Left colon (tissue), 2 donors: ENCODE results near the gene IQGAP3. TPM values are rescaled to one million over a fixed set of nuclear protein-coding genes. Genes with fewer than 3 reads are reported as not detected.

ENCODE experiments used
- ATAC-seq: fragments of 200-7000 bp; cut with Tn5 transposase; one replicate; pipeline ENCODE4 v1.9.1; 2020; ENCODE audit warnings: mild to moderate bottlenecking, moderate library complexity
- DNase-seq, 2 donors: peaks; one replicate each; pipeline ENCODE4 v3.0.0-alpha.2; 2020
- intact Hi-C, 2 donors: fragments of 100-400 bp; cut with DNase I in 1 of 2; cut with micrococcal nuclease in 1 of 2; formaldehyde crosslinking; loops; one replicate each; pipeline versions ENCODE4 v1.11.2 to v1.14.0; 2022; cut with DNase I, micrococcal nuclease
- total RNA-seq, 2 donors: library from RNA; stranded (reverse); fragmentation: NEBNext Ultra II Directional; extraction: Animal tissue kit (Norgen Biotek cat#: 25700); gene quantifications; one replicate each; pipeline ENCODE4 v1.2.1, GENCODE V29; 2021
- donor health status: DM: no; HTN: no; CAD: no.
- donor health status: DM: yes; HTN: yes; CAD: no.

The IQGAP3 gene
- total RNA-seq, 2 donors from 2014 or later: 2.8 to 10.5 TPM

- intact Hi-C loops: no loop called here
- ATAC-seq (peak; percentile 68), DNase-seq (no peak)
Measured at GRCh38 chr1:156525856-156526489, 46.4 kb downstream of the IQGAP3 start.

GRCh38 chr1:156525071-156525501, 47.3 kb downstream of the IQGAP3 start:
- peak; percentile 47 for ATAC-seq
- DNase-seq: no peak
- intact Hi-C loops: no loop called here

- DNase-seq (no peak), ATAC-seq (peak; percentile 40)
- intact Hi-C loops: no loop called here
Measured at GRCh38 chr1:156524481-156524869, 47.9 kb downstream of the IQGAP3 start.

- intact Hi-C loops: no loop called here
- ATAC-seq (no peak), DNase-seq (no peak)
Measured at GRCh38 chr1:156523801-156524480, 48.4 kb downstream of the IQGAP3 start.

- intact Hi-C loops: no loop called here
Measured at GRCh38 chr1:156522443-156522970, 49.9 kb downstream of the IQGAP3 start.

GRCh38 chr1:156517748-156518147, 54.6 kb downstream of the IQGAP3 start:
- DNase-seq (peak in 1 of 2 donors; percentile 33), ATAC-seq (peak; percentile 97)
- intact Hi-C loops: no loop called here

More at GRCh38 chr1:156522443-156522970, 49.9 kb downstream of the IQGAP3 start:
- DNase-seq: no peak
- no peak for ATAC-seq

GRCh38 chr1:156516821-156517220, 55.5 kb downstream of the IQGAP3 start:
- DNase-seq (peak in 1 of 2 donors; percentile 9), ATAC-seq (no peak)
- intact Hi-C loops: no loop called here

- intact Hi-C loops: no loop called here
- DNase-seq: peak in 1 of 2 donors; percentile 18
- no peak for ATAC-seq
Measured at GRCh38 chr1:156515956-156516355, 56.4 kb downstream of the IQGAP3 start.

- no peak for ATAC-seq
- intact Hi-C loops: no loop called here
- DNase-seq: peak in 1 of 2 donors; percentile 18
Measured at GRCh38 chr1:156513185-156513584, 59.2 kb downstream of the IQGAP3 start.

- DNase-seq (peak in 1 of 2 donors; percentile 15), ATAC-seq (no peak)
- intact Hi-C loops: no loop called here
Measured at GRCh38 chr1:156511644-156512043, 60.7 kb downstream of the IQGAP3 start.

GRCh38 chr1:156510709-156511108, 61.7 kb downstream of the IQGAP3 start:
- intact Hi-C loops: no loop called here
- peak; percentile 27 for ATAC-seq
- DNase-seq: peak; percentile 63 to 92

GRCh38 chr1:156509424-156510034, 62.8 kb downstream of the IQGAP3 start:
- DNase-seq (peak in 1 of 2 donors; percentile 24), ATAC-seq (no peak)
- intact Hi-C loops: no loop called here

- intact Hi-C loops: no loop called here
Measured at GRCh38 chr1:156508955-156509234, 63.5 kb downstream of the IQGAP3 start.

GRCh38 chr1:156508205-156508954, 64.0 kb downstream of the IQGAP3 start:
- intact Hi-C loops: no loop called here
- ATAC-seq (no peak), DNase-seq (peak; percentile 60 to 84)

More at GRCh38 chr1:156508955-156509234, 63.5 kb downstream of the IQGAP3 start:
- no peak for ATAC-seq
- DNase-seq: peak in 1 of 2 donors; percentile 31

- intact Hi-C loops: no loop called here
- DNase-seq: no peak
- no peak for ATAC-seq
Measured at GRCh38 chr1:156506450-156506849, 65.9 kb downstream of the IQGAP3 start.

- ATAC-seq (no peak), DNase-seq (peak in 1 of 2 donors; percentile 25)
- intact Hi-C loops: no loop called here
Measured at GRCh38 chr1:156505679-156506298, 66.6 kb downstream of the IQGAP3 start.

GRCh38 chr1:156504821-156505678, 67.3 kb downstream of the IQGAP3 start:
- ATAC-seq (peak; percentile 55), DNase-seq (peak; percentile 100)
- intact Hi-C loops: no loop called here

- ATAC-seq (no peak), DNase-seq (peak in 1 of 2 donors; percentile 30)
- intact Hi-C loops: no loop called here
Measured at GRCh38 chr1:156504438-156504813, 67.9 kb downstream of the IQGAP3 start.
